ENCODE measurements around the gene ADAMTS2. TPM values are rescaled to one million over a fixed set of nuclear protein-coding genes. Genes with fewer than 3 reads are reported as not detected.

The ADAMTS2 gene
- total RNA-seq, 1 donor from 2014 or later: 8.2 TPM

DNA sequence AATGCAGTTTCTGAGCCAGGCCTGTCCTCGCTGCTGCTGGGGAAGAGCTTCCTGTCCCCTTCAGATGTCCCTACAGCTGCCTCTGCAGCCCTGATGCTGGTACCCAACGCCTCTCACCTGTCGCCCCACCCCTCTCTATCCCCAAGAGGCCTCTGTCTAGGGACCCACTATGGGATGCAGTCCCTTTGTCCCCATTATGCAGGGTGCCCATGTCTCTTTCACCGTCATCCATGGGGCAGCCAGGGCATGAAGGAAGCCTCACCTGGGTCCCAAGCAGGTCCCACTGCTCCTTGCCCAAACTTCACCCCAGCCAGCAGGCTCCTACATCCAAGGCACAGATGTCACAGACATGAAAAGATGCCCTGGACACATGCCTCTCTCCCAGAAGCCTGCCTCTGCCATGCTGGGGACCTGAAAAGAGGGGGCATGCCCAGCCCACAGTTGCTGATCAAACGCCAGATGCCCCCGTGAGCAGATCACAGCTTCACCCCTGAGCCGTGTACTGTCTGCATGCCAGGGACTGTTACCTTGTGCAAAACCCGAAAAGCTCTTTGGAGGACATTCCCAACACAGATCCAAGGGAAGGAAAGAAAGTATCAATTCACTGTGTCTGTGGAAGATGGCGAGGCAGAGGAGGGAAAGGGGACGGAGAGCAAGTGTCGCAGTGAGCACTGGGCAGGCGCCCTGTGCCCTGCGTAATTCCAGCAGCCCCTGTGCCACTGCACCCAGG, 81.0 kb downstream of the ADAMTS2 start:
- TF ChIP-seq, protein P1, sequence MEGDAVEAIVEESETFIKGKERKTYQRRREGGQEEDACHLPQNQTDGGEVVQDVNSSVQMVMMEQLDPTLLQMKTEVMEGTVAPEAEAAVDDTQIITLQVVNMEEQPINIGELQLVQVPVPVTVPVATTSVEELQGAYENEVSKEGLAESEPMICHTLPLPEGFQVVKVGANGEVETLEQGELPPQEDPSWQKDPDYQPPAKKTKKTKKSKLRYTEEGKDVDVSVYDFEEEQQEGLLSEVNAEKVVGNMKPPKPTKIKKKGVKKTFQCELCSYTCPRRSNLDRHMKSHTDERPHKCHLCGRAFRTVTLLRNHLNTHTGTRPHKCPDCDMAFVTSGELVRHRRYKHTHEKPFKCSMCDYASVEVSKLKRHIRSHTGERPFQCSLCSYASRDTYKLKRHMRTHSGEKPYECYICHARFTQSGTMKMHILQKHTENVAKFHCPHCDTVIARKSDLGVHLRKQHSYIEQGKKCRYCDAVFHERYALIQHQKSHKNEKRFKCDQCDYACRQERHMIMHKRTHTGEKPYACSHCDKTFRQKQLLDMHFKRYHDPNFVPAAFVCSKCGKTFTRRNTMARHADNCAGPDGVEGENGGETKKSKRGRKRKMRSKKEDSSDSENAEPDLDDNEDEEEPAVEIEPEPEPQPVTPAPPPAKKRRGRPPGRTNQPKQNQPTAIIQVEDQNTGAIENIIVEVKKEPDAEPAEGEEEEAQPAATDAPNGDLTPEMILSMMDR (IDR thresholded peaks at IDR 0.05; ENCODE audit: unreplicated experiment): no peak
- Mint-ChIP-seq H3K9me3 (no peaks in the 10 kb centered on the region), H3K4me1 (peaks cover 18% of the 10 kb centered on the region), H3K4me3 (no peak overlapping the region), H3K36me3 (no peaks in the 10 kb centered on the region), H3K27ac (no peak overlapping the region), H3K27me3 (ENCODE audit: low read depth) (no peaks in the 10 kb centered on the region)
- peak in 1 of 2 experiments; percentile 30 for DNase-seq (ENCODE audit: low spot score in 2 of 2, unreplicated experiment in 2 of 2)

DNA sequence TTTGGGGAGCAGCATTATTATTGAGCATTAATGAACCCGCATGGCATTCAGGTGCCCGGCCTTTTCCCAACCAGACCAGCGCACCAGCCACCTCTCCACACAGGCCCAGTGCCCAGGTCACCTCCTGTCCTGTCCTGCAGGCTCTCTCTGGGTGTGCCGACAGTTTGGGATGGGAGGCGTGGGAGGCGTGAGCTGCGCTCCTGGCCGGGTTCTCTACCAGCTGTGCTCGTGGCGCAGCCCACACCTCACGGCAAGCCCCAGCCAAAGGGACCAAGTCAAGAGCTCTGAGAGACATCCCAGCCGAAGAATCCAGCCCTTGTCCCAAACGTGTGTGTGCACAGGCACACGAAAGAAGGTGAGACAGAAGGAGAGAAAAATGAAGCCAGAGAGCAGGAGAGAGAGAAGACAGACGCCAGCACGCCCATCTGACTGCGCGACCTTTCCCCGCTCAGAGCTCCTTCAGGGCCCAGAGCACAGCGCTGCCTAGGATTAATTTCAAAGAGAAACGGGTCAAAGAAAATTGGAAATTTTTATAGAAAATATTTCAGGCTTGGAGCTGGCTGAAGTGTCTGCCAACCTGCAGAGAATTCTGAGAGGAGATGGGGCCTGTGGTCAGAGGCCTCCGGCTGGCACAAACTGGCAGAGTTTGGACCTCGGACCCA, 81.7 kb downstream of the ADAMTS2 start:
- TF ChIP-seq, protein P1 (IDR thresholded peaks at IDR 0.05; ENCODE audit: unreplicated experiment): no peak
- no peak overlapping the region for H3K27ac Mint-ChIP-seq

DNA sequence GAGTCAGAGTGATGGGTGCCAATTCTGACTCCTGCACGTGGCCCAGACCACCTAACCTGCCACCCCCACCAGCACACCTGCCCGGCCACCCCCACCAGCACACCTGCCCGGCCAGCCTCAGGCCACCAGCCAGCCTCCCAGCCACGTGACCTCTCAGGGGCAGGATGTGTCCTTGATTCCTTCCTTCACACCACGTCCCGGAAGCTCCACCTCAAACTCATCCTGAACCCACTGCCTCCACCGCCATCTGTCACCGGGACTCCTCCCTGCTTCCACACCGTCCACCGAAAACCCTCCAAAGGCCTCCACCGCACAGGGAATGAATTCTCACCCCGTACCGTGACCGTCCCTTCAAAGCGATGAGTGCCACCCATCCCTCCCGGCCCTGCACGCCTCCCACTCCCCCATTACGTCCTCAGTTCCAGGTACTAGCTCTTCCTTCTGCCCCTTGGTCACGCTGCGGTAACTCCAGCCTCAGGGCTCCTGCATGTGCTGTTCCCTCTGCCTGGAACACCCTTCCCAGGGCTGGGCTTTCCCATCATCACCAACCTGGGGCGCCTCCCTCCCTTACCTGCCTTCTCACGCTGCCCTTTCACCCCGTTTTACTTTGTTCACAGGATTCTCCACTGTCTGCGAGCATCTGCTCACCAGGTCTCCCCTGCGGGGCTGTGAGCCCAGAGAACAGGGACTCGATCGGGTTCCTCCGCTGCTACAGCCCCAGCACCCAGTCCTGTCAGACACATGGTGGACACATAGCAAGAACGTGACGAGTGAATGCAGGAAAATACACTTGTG, 82.9 kb downstream of the ADAMTS2 start:
- no peak overlapping the region for H3K27ac Mint-ChIP-seq
- H3K27me3 Mint-ChIP-seq (ENCODE audit: low read depth): no peaks in the 10 kb centered on the region
- peak in 1 of 2 experiments; percentile 33 for DNase-seq (ENCODE audit: low spot score in 2 of 2, unreplicated experiment in 2 of 2)

More for the DNA sequence above, 81.7 kb downstream of the ADAMTS2 start:
- Mint-ChIP-seq H3K9me3 (no peaks in the 10 kb centered on the region), H3K4me3 (no peak overlapping the region), H3K36me3 (no peaks in the 10 kb centered on the region), H3K4me1 (peaks cover 16% of the 10 kb centered on the region), H3K27me3 (ENCODE audit: low read depth) (no peaks in the 10 kb centered on the region)
- peak in 1 of 2 experiments; percentile 34 for DNase-seq (ENCODE audit: low spot score in 2 of 2, unreplicated experiment in 2 of 2)

DNA sequence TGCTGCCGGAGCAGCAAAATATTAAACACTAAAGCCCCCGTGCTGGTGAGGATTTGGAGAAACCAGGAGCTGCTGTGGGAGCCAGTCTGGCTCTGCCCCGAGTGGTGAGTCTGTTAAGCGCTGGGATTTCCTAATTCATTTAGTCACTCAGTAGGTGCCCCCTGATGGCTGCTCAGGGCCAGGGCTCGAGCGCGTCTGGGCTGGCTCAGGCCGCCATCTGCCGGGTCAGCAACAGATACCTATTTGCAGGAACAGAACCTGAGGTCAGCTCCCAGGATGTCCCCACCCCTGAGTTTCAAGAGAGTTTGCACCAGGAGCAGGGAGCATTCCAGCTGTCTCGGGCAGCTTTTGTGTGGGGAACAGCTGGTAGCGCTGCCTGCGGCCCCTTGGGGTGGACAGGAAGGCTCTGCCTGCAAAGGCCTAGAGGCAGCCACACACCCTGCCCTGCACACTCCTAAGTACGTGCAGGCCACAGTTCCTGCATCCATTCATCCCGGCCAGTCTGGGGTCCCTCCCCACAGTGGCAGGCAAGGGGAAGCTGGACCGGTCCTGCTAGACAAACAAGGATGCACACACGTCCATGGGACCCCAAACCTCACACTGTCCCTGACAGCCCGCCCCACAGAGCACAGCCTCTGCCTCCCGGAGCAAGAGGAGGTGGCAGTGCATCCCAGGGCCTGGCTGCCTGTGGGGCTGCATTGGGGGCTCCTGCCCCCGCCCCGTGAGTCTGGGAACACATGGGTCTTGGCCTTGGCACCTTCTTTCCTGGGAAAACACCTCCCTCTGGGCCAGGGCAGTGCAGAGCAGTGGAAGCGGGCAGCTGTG, 83.7 kb downstream of the ADAMTS2 start:
- Mint-ChIP-seq H3K27ac (no peak overlapping the region), H3K36me3 (no peaks in the 10 kb centered on the region), H3K9me3 (no peaks in the 10 kb centered on the region), H3K27me3 (ENCODE audit: low read depth) (no peaks in the 10 kb centered on the region), H3K4me3 (no peak overlapping the region), H3K4me1 (peaks cover 13% of the 10 kb centered on the region)
- peak in 1 of 2 experiments; percentile 39 for DNase-seq (ENCODE audit: low spot score in 2 of 2, unreplicated experiment in 2 of 2)
- TF ChIP-seq, protein P1 (IDR thresholded peaks at IDR 0.05; ENCODE audit: unreplicated experiment): no peak

More for the DNA sequence above, 82.9 kb downstream of the ADAMTS2 start:
- Mint-ChIP-seq H3K36me3 (no peaks in the 10 kb centered on the region), H3K9me3 (no peaks in the 10 kb centered on the region), H3K4me1 (peaks cover 16% of the 10 kb centered on the region), H3K4me3 (no peak overlapping the region)
- TF ChIP-seq, protein P1 (IDR thresholded peaks at IDR 0.05; ENCODE audit: unreplicated experiment): no peak
